HCT116 (cell line): ENCODE data around the gene ZNF496.

Source experiments
- EGR1 ChIP-seq: IDR thresholded peaks from 2 replicates; pipeline ENCODE4 v1.6.1; 2012; ENCODE audit warnings: low read depth
- POLR2A ChIP-seq: IDR thresholded peaks from 2 replicates; pipeline ENCODE4 v1.7.0; 2011; ENCODE audit warnings: borderline replicate concordance; ENCODE audit not compliant: insufficient read depth, insufficient read length; ENCODE audit errors: extremely low read depth

DNA sequence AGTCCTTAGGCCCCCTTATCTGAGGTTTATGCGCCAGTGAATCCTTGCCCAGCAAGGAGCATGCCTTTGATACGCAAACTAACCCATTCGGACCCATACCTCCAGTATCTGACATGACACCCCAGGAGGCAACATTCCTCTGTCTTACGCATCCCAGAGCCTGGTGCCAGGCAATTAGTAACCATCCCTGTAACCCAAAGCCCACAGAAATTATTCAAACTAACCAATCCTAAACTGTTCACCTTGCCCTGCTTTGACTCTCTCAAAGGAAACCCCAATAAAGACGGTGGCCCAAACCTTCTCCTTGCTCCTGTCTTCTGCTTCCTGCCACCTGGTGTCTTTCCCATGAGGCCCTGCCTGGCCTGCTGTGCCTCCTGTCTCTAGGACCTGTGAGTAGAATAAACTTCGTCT, 36.4 kb downstream of the ZNF496 start:
- TF ChIP-seq EGR1 (no peak), POLR2A (no peak)
